NCI-H2171 treated with DMSO at 0.1 percent for 48 hours (cell line): ENCODE data around the gene ZNF117.
"Not testable (repeated sequence)": the region's sequence is repeated elsewhere in the genome, so short reads cannot be mapped to it uniquely, and the experiment has no call there.

Source experiments
- DNase-seq: peaks from one replicate; lab custom pipeline; 2025; lab: John Stamatoyannopoulos, UW

The ZNF117 gene

GRCh38 chr7:64996305-64996704, 5.5 kb upstream of the ZNF117 start:
- no peak for DNase-seq

- no peak for DNase-seq
Observed at GRCh38 chr7:64993901-64994300, 3.1 kb upstream of the ZNF117 start.

DNA sequence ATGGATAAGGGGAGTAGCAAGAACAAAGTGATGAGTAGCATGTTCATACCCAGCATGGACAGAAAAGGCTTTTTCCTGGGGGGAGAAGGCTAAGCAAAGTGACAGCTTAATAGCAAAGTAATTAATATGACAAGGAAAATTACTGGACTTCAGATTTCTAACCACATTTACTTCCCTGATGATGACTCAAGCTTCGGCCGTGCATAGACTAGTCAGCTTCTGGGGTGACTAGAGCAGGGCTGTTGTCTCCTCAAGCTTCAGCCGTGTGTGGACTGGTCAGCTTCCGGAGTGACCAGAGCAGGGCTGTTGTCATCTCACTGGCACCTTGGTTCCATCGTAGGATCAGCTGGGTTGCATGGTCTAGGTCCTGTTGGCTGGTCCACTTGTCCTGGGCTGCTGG, 2.1 kb upstream of the ZNF117 start:
- DNase-seq = no peak

DNA sequence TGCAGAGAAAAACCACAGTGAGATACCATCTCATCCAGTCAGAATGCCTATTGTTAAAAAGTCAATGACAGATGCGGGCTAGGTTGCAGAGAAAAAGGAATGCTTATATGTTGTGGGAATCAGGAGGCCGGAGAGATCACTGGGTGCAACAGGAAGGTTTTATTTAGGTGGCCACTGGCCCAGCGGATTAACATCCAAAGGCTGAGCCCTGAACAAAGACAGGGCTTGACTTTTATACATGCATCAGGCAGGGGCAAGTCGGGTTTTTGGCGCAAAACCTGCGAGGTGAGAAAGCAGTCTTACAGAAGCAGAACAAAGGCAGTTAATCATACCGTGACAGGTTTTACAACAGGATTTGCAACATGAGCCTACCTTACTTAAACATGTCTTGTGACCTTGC, 620 bp downstream of the ZNF117 start:
- peak; percentile 1 for DNase-seq

- DNase-seq = no peak
Observed at GRCh38 chr7:64978497-64979203, 12.2 kb downstream of the ZNF117 start.

DNA sequence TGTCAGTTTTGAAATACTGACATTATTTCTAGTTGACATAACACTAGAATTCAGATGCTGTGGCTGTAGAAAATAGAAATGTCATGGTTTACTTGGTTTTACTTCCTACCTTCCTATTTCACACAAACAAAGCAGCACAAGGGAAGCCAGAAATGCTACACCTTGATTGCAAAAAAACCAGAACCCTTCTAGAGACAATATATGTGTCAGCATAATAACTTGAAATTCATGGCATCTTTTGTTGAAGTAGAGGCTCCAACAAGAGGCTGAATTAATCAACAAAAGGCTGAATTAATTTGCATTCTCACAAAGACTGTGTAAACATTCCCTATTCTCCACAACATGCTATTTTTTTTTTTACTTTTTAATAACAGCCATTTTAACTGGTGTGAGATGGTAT, 25.2 kb downstream of the ZNF117 start:
- no peak for DNase-seq

DNA sequence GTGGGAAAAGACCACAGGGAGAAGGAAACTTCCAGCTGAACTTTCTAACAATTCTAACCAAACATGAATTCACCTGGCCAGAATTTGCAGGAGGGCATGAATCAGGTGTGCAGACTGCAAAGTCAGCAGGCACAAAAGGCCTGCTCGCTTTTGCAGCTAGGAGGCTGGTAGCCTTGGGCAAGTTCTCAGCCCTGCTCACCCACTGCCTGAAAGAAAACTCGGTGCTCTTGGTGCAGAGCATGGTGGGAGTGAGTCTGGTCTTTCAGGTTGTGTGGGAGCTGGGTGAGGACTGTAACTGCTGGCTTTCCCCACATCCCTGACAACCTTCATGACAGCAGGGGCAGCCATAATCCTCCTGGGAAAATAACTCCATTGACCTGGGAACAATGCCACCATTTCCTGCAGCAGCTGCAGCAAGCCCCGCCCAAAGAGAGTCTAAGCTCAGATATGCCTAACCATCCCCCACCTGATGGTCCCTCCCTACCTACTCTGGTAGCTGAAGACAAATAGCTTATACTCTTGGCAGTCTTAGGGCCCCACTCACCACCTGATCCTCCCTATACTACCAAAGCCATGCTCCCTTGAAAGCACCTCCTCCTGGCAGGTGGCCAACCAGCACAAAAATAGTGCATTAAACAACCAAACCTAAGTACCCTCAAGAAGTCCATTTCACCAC, 31.6 kb downstream of the ZNF117 start:
- DNase-seq = peak; percentile 89

DNA sequence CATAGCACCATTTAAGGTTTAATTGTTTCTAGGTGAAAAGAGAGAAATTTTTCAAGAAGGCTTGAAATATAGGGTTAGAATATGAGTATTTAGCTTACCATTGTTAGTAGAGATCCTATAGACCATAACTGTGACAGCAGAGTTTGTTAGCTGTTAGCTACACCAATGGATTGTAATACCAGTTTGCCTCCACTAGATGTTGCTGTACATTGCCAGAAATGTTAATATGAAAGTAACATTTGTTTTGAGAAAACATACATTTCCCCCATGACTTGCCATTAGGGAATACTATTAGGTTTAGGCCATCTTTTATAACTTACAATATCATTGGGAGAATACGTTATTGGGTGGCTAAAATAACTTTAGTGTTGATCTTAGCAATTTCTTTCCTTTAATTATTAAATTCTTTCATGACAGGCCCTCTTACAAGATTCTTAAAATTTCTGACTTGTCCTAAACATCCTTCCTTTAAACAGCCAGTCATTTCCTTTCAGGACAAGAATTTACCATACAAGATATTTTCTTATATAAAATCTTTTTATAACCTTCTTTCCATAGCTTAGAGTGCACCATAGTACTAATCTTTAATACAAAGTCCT, 39.5 kb downstream of the ZNF117 start:
- peak; percentile 38 for DNase-seq

DNA sequence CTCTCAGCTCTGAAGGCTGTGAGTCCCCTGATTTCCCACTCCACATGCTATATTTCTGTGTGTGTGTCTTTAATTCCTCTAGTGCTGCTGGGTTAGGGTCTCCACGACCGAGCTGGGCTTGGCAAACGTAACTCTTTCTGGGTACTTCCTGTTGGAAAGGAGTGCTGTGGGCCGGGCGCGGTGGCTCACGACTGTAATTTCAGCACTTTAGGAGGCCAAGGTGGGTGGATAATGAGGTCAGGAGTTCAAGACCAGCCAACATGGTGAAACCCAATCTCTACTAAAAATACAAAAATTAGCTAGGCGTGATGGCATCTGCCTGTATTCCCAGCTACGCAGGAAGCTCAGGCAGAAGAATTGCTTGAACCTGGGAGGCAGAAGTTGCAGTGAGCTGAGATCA, 40.2 kb downstream of the ZNF117 start:
- not testable (repeated sequence) for DNase-seq

GRCh38 chr7:64948774-64949173, 42.1 kb downstream of the ZNF117 start:
- not testable (repeated sequence) for DNase-seq

DNA sequence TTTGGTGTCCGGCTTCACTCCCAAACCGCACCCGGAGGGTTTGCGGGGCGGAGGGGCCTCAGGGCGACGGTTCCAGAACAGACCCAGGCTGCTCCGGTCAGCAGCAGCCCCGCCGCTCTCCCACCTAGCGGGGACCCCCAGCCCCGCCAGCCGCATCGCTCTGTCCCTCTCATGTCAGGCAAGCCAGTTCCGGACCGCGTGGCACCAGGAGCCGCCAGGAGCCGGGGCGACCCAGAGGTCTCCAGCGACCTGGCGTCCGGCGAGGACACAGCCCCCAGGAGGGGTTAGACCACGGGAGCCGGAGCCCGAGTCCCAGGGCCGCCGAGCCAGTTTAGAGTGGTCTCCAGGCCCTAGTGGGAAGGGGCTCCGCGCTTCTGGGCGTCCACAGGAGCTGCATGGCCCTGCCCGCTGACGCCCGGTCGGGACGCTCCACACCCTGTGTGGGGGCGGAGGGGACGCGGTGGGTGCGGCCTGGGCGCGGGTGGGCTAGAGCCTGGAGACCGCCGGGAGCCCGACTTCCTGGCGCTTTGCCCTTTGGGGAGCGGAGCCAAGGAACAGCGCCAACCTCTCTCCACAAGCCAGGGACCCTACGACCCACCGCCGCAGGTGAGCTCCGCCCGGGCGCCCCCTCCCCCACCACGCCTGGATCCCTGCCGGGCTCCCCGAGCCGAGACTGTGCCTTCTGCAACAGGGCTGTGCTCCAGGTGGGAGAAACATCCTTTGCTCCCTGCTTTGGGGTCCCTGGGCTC, 43.4 kb downstream of the ZNF117 start:
- DNase-seq = no peak

DNA sequence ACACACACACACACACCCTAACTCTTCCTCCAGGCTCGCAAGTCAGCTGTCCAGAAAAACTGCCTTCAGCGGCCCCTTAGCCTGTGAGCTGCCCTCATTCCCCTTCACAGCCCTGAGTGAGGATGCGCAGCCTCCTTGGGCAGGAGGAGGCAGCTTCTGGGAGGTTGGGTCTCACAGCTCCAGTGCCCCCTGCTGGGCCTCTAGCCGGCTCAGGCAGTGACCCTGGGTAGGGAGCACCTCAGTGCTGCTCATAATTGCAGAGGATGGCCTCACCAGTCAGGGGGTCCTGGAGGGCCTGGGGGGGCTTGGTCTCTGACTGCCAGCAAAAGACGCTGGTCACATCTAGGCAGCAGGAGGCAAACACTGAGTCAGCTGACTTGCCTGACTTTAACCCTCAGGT, 44.1 kb downstream of the ZNF117 start:
- no peak for DNase-seq

GRCh38 chr7:64945503-64946175, 45.2 kb downstream of the ZNF117 start:
- no peak for DNase-seq

DNA sequence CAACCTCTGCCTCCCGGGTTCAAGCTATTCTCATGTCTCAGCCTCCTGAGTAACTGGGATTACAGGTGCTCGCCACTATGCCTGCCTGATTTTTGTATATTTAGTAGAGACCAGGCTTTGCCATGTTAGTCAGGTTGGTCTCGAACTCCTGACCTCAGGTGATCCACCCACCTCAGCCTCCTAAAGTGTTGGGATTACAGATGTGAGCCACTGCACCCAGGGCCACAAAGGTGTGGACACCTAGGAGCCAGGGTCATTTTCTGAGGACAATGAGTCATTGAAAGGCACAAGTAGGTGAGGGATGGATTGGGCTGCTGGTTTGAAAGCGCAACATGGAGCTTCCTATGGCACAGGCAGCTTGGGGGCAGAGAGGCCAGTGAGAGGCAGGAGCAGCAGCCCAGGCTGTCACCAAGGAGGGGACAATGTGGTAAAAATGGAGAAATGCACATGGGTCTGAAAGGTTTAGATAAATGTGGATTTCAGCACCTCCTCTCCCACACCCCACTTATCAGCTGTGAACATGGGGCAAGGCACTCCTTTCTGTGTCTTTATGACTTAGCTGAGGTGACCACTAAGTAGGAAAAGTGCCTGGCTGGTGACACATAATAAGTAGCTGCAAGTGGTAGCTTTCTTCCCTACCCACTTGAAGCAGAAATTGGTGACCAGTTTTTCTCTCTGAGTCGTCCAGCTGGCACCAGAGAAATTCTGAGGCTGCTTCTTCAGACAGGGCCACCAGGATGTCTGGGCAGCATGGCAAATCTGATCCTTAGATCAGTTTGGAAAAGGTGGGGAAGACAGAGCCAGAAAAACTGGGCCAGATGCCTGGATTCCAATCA, 46.0 kb downstream of the ZNF117 start:
- not testable (repeated sequence) for DNase-seq

DNA sequence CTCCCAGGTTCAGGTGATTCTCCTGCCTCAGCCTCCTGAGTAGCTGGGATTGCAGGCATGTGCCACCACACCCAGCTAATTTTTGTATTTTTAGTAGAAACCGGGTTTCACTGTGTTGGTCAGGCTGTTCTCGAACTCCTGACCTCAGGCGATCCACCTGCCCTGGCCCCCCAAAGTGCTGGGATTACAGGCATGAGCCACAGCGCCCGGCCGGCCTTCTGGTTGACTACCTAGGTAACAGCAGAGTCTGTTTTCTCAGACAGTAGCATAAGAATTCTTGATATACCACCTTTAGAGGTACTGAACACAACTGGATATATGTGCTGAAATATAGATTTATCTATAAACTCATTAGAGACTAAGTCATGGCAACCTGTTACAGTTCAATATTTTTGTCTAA, 50.8 kb downstream of the ZNF117 start:
- not testable (repeated sequence) for DNase-seq

DNA sequence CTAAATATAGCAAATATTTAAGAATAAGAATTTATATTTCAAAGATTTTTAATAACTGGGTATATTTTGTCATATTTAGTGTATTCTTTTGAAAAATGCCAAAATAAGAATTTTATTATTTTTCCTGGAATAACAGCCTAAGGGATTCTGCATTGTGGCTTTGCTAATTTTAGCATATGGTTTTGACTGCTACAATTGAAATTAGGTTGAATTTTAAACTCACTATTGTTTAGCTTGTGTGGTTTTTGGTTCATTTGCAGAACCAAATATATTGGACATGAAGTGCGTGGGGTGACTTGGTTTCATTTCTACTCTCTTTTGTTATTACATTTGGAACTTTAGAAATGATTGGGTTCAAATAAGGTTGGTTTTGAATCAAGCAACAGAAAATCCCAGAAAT, 52.3 kb downstream of the ZNF117 start:
- DNase-seq = no peak

- no peak for DNase-seq
Observed at GRCh38 chr7:64934478-64934877, 56.4 kb downstream of the ZNF117 start.

- not testable (repeated sequence) for DNase-seq
Observed at GRCh38 chr7:64928252-64929187, 62.3 kb downstream of the ZNF117 start.
